Heart right ventricle (tissue), 16 donors: ENCODE results near the gene STARD7. TPM values are rescaled to one million over a fixed set of nuclear protein-coding genes. Genes with fewer than 3 reads are reported as not detected.

ENCODE experiments used
- ATAC-seq, 8 donors: fragments of 200-7000 bp; cut with Tn5 transposase; one replicate each; pipeline ENCODE4 v1.9.1; 2020; ENCODE audit warnings: mild to moderate bottlenecking in 8 of 8, moderate library complexity in 8 of 8, moderate number of reproducible peaks in 1 of 8
- DNase-seq, 2 donors: peaks; one replicate each; pipeline ENCODE4 v3.0.0-alpha.2; 2020
- H3K27ac ChIP-seq, 10 donors: fragments of 200-600 bp; sonication (generic) in 2 of 10; one replicate each; pipeline versions ENCODE4 v1.5.0 to v1.8.0; 2020 to 2022; ENCODE audit warnings: mild to moderate bottlenecking in 3 of 10
- H3K27me3 ChIP-seq, 7 donors: fragments of 200-600 bp; one replicate each; pipeline ENCODE4 v1.8.0; 2021 to 2022; ENCODE audit warnings: mild to moderate bottlenecking in 2 of 7
- H3K36me3 ChIP-seq, 9 donors: fragments of 200-600 bp; sonication (generic) in 1 of 9; one replicate each; pipeline versions ENCODE4 v1.5.0 to v1.8.0; 2020 to 2022; ENCODE audit warnings: mild to moderate bottlenecking in 2 of 9
- H3K4me1 ChIP-seq, 9 donors: fragments of 200-600 bp; sonication (generic) in 1 of 9; one replicate each; pipeline versions ENCODE4 v1.5.0 to v1.8.0; 2020 to 2022; ENCODE audit warnings: mild to moderate bottlenecking in 4 of 9
- H3K4me3 ChIP-seq, 10 donors: fragments of 200-600 bp; sonication (generic) in 2 of 10; one replicate each; pipeline versions ENCODE4 v1.5.0 to v1.8.0; 2020 to 2022; ENCODE audit warnings: mild to moderate bottlenecking in 7 of 10, moderate library complexity in 2 of 10
- H3K9me3 ChIP-seq, 11 donors: fragments of 200-600 bp in 10 of 11; sonication (generic) in 2 of 11; one replicate each; pipeline versions ENCODE4 v1.5.0 to v1.8.0; 2013 to 2022; ENCODE audit warnings: mild to moderate bottlenecking in 2 of 11, control low read depth in 1 of 11, moderate library complexity in 1 of 11
- WGBS, 2 donors: extraction: QIAGEN DNeasy Blood & Tissue Kit; methylation state at CpG; one replicate each; pipeline ENCODE4 v1.1.7; 2013; ENCODE audit warnings: inconsistent platforms in 1 of 2; 5-methylcytosine and 5-hydroxymethylcytosine counted together
- intact Hi-C, 10 donors: fragments of 100-400 bp; cut with DNase I; formaldehyde crosslinking; loops; one replicate each; pipeline versions ENCODE4 v1.11.1 to v1.14.2; 2022
- polyA plus RNA-seq, 2 donors: library from polyadenylated mRNA; stranded (reverse); fragments of 200-250 nt; gene quantifications; one replicate each; pipeline ENCODE4 v1.2.3, GENCODE V29; 2013
- total RNA-seq, 10 donors: library from RNA; stranded (reverse); fragmentation: NEBNext Ultra II Directional in 3 of 10; extraction: Animal tissue kit (Norgen Biotek cat#: 25700) in 3 of 10; gene quantifications; one replicate each; pipeline versions ENCODE4 v1.2.1 to v1.2.4, GENCODE V29; 2021 to 2023
- TF ChIP-seq, protein P1 (sequence below), 9 donors: fragments of 200-600 bp; sonication (generic) in 2 of 9; IDR thresholded peaks; one replicate each; pipeline versions ENCODE4 v1.5.0 to v1.8.0; 2021 to 2022; ENCODE audit warnings: antibody characterized with exemption in 9 of 9, mild to moderate bottlenecking in 5 of 9, moderate library complexity in 1 of 9
- donor health status: Arrhythmogenic right ventricular cardiomyopathy.
- donor health status: ischemic (EF 13 %, LVEDD 7.1; RV severe dilation, severe dysfunction).
- donor health status: healthy with polysubstance abuse.
- donor health status: DM: no; HTN: yes; CAD: no.
- donor health status: DM: no; HTN: no; CAD: no.
- donor health status: ischemic (EF 25% LVEDD 6.9; RV normal size, moderate dysfunction).
- donor health status: ischemic (EF 25% LVEDD 5.7; RV mildly dilated, moderate dysfunction).
- donor health status: healthy.
- donor health status: DM: yes; HTN: yes; CAD: no.
- donor health status: Ischemic cardiomyopathy.
- donor health status: ischemic (EF 35%, LVEDD 5.7; RV mildly dilated, moderate dysfunction).
- donor health status: nonischemic (EF 11% LVEDD 7.7; RV severe dilation, severe dysfunction).
- donor health status: DM: yes; HTN: yes; CAD: no.
- donor health status: PGD.
- donor health status: ischemic (EF 29% LVEDD 5.4; RV normal size, mild dysfunction).
- donor health status: nonischemic (EF 23%, LVEDD 6.1; RV moderate dilation, normal function).

STARD7 gene
- total and polyA plus RNA-seq, 12 donors, result 50.8 to 397 (median 191) TPM

DNA sequence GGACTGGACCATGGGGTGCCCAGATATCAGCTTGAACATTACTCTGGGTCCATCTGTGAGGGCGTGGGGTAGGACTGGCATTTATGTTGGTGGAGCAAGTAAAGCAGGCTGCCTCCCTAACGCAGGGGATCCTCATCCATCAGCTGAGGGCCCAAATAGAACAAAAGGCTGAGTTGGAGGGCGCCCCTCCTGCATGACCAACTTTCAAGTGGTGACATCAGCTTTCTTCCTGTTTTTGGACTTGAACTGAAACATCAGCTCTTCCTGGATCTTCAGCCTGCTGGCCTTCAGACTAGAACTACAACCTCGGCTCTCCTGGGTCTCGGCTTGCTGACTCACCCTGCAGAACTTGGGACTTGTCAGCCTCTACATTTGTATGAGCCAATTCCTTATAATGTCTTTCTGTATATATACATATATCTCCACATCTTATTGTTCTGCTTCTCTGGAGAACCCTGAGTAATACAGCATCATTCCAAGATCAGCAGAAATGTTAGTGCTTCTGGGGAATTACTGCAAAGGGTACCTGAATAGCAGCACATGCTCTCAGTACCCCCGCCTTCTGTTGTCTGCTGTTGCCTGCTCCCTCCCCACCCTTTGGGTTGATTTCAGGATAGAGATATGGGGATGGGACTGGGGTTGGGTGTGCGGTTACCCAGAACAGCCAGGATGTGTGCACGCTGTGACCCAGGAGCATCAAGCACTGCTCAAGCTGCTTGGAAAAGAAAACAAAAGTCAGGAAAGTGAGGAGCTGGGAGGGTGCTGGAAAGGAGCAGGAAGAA, 37.2 kb upstream of the STARD7 start:
- TF ChIP-seq, protein P1, sequence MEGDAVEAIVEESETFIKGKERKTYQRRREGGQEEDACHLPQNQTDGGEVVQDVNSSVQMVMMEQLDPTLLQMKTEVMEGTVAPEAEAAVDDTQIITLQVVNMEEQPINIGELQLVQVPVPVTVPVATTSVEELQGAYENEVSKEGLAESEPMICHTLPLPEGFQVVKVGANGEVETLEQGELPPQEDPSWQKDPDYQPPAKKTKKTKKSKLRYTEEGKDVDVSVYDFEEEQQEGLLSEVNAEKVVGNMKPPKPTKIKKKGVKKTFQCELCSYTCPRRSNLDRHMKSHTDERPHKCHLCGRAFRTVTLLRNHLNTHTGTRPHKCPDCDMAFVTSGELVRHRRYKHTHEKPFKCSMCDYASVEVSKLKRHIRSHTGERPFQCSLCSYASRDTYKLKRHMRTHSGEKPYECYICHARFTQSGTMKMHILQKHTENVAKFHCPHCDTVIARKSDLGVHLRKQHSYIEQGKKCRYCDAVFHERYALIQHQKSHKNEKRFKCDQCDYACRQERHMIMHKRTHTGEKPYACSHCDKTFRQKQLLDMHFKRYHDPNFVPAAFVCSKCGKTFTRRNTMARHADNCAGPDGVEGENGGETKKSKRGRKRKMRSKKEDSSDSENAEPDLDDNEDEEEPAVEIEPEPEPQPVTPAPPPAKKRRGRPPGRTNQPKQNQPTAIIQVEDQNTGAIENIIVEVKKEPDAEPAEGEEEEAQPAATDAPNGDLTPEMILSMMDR (IDR thresholded peaks at IDR 0.05), result no peak
- no peak for DNase-seq
- 80 to 86% methylated on average over 8 of the region's 8 CpGs for WGBS, 2 donors
- peak in 3 of 8 donors; percentile 7 to 29 (median 23) for ATAC-seq
- Histone ChIP-seq H3K4me1 (peaks cover 3 to 82% (median 41%) of the 10 kb centered on the region in 9 donors), H3K27me3 (no peaks in the 10 kb centered on the region), H3K36me3 (peaks cover 0 to 8% (median 0%) of the 10 kb centered on the region in 9 donors), H3K4me3 (no peak overlapping the region), H3K9me3 (no peaks in the 10 kb centered on the region), H3K27ac (peak overlapping the region in 4 of 10 donors; percentile 9 to 89 (median 38))
- intact Hi-C loops, result no loop called here

DNA sequence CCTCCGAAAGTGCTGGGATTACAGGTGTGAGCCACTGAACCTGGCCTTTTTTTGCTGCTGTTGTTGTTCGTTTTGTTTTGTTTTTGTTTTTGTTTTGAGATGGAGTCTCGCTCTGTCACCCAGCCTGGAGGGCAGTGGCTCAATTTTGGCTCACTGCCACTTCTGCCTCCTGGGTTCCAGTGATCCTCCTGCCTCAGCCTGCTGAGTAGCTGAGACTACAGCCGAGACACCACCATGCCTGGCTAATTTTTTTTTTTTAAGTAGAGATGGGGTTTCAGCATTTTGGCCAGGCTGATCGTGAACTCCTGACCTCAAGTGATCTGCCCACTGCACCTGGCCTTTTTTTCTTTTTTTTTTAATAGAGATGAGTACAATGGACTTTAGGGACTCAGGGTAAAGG, 35.2 kb upstream of the STARD7 start:
- H3K9me3 ChIP-seq, result no peaks in the 10 kb centered on the region
- no peak overlapping the region for H3K27ac ChIP-seq
- TF ChIP-seq, protein P1 (IDR thresholded peaks at IDR 0.05), result no peak
- intact Hi-C loops, result no loop called here
- WGBS, 2 donors, result 87 to 94% methylated on average over 5 of the region's 5 CpGs
- no peak for DNase-seq
- H3K4me1 ChIP-seq, result peaks cover 0 to 79% (median 44%) of the 10 kb centered on the region in 9 donors
- no peak overlapping the region for H3K4me3 ChIP-seq
- H3K27me3 ChIP-seq, result no peaks in the 10 kb centered on the region
- ATAC-seq, result no peak
- H3K36me3 ChIP-seq, result peaks cover 0 to 5% (median 0%) of the 10 kb centered on the region in 9 donors

DNA sequence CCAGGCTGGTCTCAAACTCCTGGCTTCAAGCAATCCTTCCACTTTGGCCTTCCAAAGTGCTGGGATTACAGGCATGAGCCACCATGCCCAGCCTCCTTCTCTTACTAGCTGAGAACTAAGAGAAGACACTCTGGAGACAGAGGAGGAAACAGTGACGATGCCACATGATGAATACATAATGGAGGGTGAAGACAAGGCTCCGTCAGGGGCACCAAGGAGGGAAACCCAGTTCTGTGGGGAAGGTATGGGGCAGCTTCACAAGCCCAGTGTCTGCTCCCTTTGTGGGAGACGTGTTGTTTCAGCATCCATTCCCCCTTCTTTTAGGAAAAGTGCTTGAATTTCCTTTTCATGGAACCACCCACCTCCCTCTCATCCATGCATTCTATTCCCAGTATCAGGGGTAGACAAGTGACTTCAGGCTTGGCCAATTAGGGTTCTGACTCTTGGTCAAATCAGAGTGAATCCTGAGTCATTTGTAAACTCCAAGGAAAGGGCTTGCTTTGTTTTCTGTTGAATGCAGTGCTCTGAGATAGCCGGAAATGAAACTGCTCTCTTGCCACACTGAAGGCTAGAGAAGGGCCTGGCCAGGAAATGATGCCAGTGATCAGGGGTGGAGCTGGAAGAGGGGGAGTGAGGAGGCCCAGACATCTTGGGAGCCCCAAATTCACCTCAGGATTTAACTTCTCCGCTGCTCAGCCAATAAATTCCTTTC, 33.4 kb upstream of the STARD7 start:
- intact Hi-C loops, result no loop called here
- DNase-seq (peak in 1 of 2 donors; percentile 54), ATAC-seq (peak in 7 of 8 donors; percentile 50 to 79 (median 70))
- Histone ChIP-seq H3K36me3 (peaks cover 0 to 5% (median 0%) of the 10 kb centered on the region in 9 donors), H3K9me3 (no peaks in the 10 kb centered on the region), H3K27ac (peak overlapping the region in 8 of 10 donors; percentile 46 to 98 (median 64)), H3K27me3 (no peaks in the 10 kb centered on the region), H3K4me1 (peaks cover 0 to 65% (median 43%) of the 10 kb centered on the region in 9 donors), H3K4me3 (peak overlapping the region in 1 of 10 donors; percentile 17)
- WGBS, 2 donors, result 65 to 79% methylated on average over 5 of the region's 5 CpGs
- TF ChIP-seq, protein P1 (IDR thresholded peaks at IDR 0.05), result no peak

DNA sequence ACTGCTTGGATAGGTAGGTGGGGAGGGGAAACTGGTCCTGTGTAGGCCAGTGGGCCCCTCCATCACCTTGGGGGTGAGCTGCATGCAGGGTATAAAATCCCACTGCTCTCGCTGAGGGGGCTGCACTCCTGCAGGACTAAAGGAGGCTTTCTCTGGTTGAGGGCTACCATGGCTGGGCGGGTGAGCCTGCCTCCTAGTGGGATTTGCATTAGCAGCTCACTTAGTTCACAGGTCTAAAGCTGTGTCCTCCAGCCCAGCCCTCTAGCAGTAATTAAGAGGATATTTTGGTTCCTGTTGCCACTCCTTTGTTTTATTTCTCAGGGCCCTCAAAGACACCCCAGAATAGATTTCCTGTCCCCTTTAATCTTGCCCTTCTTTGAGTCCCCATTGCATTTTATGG, 32.6 kb upstream of the STARD7 start:
- no peaks in the 10 kb centered on the region for H3K9me3 ChIP-seq
- ATAC-seq, result no peak
- WGBS, 2 donors, result 92 to 93% methylated on average over 2 of the region's 2 CpGs
- DNase-seq, result no peak
- no peak overlapping the region for H3K4me3 ChIP-seq
- intact Hi-C loops, result no loop called here
- H3K27ac ChIP-seq, result peak overlapping the region in 7 of 10 donors; percentile 13 to 98 (median 63)
- TF ChIP-seq, protein P1 (IDR thresholded peaks at IDR 0.05), result no peak
- H3K27me3 ChIP-seq, result no peaks in the 10 kb centered on the region
- H3K36me3 ChIP-seq, result peaks cover 0 to 5% (median 0%) of the 10 kb centered on the region in 9 donors
- peaks cover 0 to 56% (median 35%) of the 10 kb centered on the region in 9 donors for H3K4me1 ChIP-seq
